Activated gamma-delta T cell treated with anti-CD3 and anti-CD28 coated beads, Interleukin-2, amount 50 U/mL, for 16 hours (primary cell): Measurements from ENCODE around the gene HJV.

Experiments
- DNase-seq: peaks from one replicate; pipeline ENCODE4 v3.0.0-alpha.2; 2020; ENCODE audit warnings: low read depth

The HJV gene

GRCh38 chr1:145992958-145993617 lies 28.4 kb downstream of the HJV start:
- no peak for DNase-seq

- DNase-seq = no peak
Measured at GRCh38 chr1:145992502-145992936, 29.0 kb downstream of the HJV start.

GRCh38 chr1:145991735-145992412 lies 29.7 kb downstream of the HJV start:
- DNase-seq = no peak

- DNase-seq = no peak
Measured at GRCh38 chr1:145990249-145990855, 31.2 kb downstream of the HJV start.

- DNase-seq = no peak
Measured at GRCh38 chr1:145988773-145989172, 32.8 kb downstream of the HJV start.

- no peak for DNase-seq
Measured at GRCh38 chr1:145987926-145988325, 33.6 kb downstream of the HJV start.

- no peak for DNase-seq
Measured at GRCh38 chr1:145986551-145986950, 35.0 kb downstream of the HJV start.

GRCh38 chr1:145985502-145986439 lies 35.8 kb downstream of the HJV start:
- no peak for DNase-seq

GRCh38 chr1:145985129-145985501 lies 36.4 kb downstream of the HJV start:
- DNase-seq = no peak

- no peak for DNase-seq
Measured at GRCh38 chr1:145983960-145984830, 37.3 kb downstream of the HJV start.

- DNase-seq = no peak
Measured at GRCh38 chr1:145983206-145983675, 38.3 kb downstream of the HJV start.

GRCh38 chr1:145982010-145982723 lies 39.4 kb downstream of the HJV start:
- no peak for DNase-seq

- no peak for DNase-seq
Measured at GRCh38 chr1:145980457-145980994, 41.0 kb downstream of the HJV start.

GRCh38 chr1:145979746-145980456 lies 41.6 kb downstream of the HJV start:
- no peak for DNase-seq

GRCh38 chr1:145978854-145979745 lies 42.4 kb downstream of the HJV start:
- peak; percentile 58 for DNase-seq

- DNase-seq = no peak
Measured at GRCh38 chr1:145978471-145978853, 43.1 kb downstream of the HJV start.

GRCh38 chr1:145977486-145978470 lies 43.8 kb downstream of the HJV start:
- peak; percentile 57 for DNase-seq
